ENCODE data around the gene NTMT1. TPM values are rescaled to one million over a fixed set of nuclear protein-coding genes. Genes with fewer than 3 reads are reported as not detected.

Gene NTMT1
- total and polyA plus RNA-seq, 9 of the 15 experiments (the other 6 are each of a cell fraction or from before 2014, with no cell fraction given): 42.1 to 116 (median 74.7) TPM

GRCh38 chr9:129648092-129648763 lies 22.3 kb downstream of the NTMT1 start:
- no TSS peak for BruUV-seq (replicated peaks)
- TF ChIP-seq CC2D1A (IDR thresholded peaks at IDR 0.05) (no peak), MCM7 (IDR thresholded peaks at IDR 0.05) (peak in 1 of 2 experiments; percentile 16; a peak in 1 of 4 replicates), ZNF121 (CRISPR knock-in tag; conservative IDR thresholded peaks at IDR 0.05) (no peak), ETV5 (CRISPR knock-in tag; IDR thresholded peaks at IDR 0.05; ENCODE audit: low read depth) (no peak), CREB1 (IDR thresholded peaks at IDR 0.05) (no peak), CREB1 (CRISPR knock-in tag; IDR thresholded peaks at IDR 0.05) (no peak), ZNF354B (CRISPR knock-in tag; IDR thresholded peaks at IDR 0.05) (no peak), DNMT1 (IDR thresholded peaks at IDR 0.05) (no peak)
- no peaks in the 10 kb centered on the region for H3K79me2 ChIP-seq (ENCODE audit: control insufficient read depth, insufficient read depth, low read length)
- intact Hi-C loops (cut with micrococcal nuclease) (loop anchor here (10.0 kb wide), 1 partner anchor 237 kb away; no protein-coding TSS in a partner anchor), in situ Hi-C loops (cut with MboI) (no loop called here)
- POLR2A ChIA-PET: interaction anchor here (0.6 kb wide), 1 partner anchor 186 kb away, joined by 3 read pairs; no protein-coding TSS in a partner anchor
- H4K20me1 ChIP-seq (replicated peaks; ENCODE audit: control insufficient read depth, insufficient read depth, low read length): no peaks in the 10 kb centered on the region
- ATAC-seq (no peak; the same call in 2 of the 3 replicates), FAIRE-seq (no peak), DNase-seq (ENCODE audit: extremely low read depth in 1 of 4, low spot score in 3 of 4) (peak in 1 of 4 experiments; percentile 34)
- CTCF ChIA-PET (ENCODE audit: low intra/inter-chr PET ratio): no interaction called here
- no peaks in the 10 kb centered on the region for H3K36me3 ChIP-seq (ENCODE audit: control insufficient read depth, insufficient read depth, low read length)
- H3K9me3 ChIP-seq (replicated peaks; ENCODE audit: control insufficient read depth, insufficient read depth, low read depth, low read length): no peaks in the 10 kb centered on the region
- H3K9me1 ChIP-seq (ENCODE audit: control insufficient read depth, insufficient read depth, low read length): no peaks in the 10 kb centered on the region
- 59% methylated on average over 11 of the region's 16 CpGs for WGBS (ENCODE audit: insufficient coverage, low coverage, missing lambda C conversion rate)
- no peak overlapping the region for H3K27ac ChIP-seq (ENCODE audit: extremely low read depth, low read depth, low read length)
- no peak overlapping the region for H2AFZ ChIP-seq (ENCODE audit: low read depth, low read length)
- H3K9ac ChIP-seq (ENCODE audit: insufficient read depth in 1 of 2, low read depth in 2 of 2, low read length in 2 of 2): peak overlapping the region in 1 of 2 experiments; percentile 43; a peak in 1 of 4 replicates
- no peak overlapping the region for H3K4me3 ChIP-seq
- H3K4me1 ChIP-seq (replicated peaks in 1 of 2; ENCODE audit: control insufficient read depth in 2 of 2, insufficient read depth in 2 of 2, low read length in 2 of 2): peaks cover 0 to 23% of the 10 kb centered on the region in 2 experiments; a peak in 3 of 5 replicates
- H3K27me3 ChIP-seq (ENCODE audit: control insufficient read depth in 2 of 2, insufficient read depth in 2 of 2, low read length in 2 of 2): peaks cover 6 to 15% of the 10 kb centered on the region in 2 experiments; a peak in 4 of 5 replicates
- no peak overlapping the region for H3K4me2 ChIP-seq (ENCODE audit: insufficient read depth, low read length)

Measured in K562 (cell line).